Measurements from ENCODE around the gene IRS4. TPM values are rescaled to one million over a fixed set of nuclear protein-coding genes. Genes with fewer than 3 reads are reported as not detected.

IRS4 gene
- not detected for total RNA-seq
- long read RNA-seq, result 0 reads

DNA sequence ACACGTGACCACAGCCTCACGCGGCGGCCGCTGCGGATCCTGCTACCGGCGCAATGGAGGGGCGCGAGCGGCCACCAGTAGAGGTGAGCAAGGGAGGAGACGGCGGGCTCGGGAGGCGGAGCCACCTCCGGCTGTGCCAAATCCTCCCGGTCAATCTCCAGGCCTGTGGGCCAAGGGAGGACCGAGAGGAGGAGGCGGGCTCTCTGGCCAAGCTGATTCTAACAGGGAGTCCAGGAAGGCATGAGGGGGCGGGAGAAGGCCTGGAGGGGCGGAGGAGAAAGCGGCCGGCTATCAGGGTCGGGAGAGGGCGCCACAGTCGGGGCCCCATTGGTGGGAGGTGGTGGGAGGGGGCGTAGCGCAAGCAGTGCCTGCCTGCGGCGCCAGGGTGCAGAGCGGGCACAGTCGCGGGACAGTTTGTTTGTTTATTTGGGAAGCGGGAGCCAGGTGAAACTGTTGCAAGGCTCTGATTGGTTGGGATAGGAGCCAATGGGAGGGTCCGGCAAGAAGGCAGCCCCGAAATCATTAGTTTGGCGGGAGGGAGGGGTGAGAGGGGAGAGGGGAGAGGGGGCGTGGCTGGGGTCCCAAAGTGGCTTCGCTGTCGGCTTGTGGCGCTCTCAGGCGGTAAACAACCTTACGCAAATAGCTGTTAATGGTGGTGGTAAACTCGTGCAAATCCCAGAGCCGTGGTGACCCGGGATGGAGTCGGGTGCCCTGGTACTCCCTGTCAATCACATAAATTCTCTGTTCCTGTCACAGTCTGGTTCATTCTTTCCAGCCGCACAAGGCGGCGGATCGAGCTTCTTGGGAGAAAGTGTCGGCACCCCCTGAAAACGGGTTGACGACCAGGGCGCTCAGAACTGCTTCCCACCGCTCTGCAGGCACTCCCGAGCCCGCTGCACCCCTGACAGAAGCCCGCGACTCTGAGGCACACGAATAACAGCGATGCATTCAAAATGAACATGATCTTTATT lies at the start of gene IRS4:
TSS of gene IRS4 (minus strand) at position 55 of the 971 bp plus-strand sequence.
- ATAC-seq (peak; percentile 22), DNase-seq (no peak)
- intact Hi-C loops (cut with micrococcal nuclease), result no loop called here

DNA sequence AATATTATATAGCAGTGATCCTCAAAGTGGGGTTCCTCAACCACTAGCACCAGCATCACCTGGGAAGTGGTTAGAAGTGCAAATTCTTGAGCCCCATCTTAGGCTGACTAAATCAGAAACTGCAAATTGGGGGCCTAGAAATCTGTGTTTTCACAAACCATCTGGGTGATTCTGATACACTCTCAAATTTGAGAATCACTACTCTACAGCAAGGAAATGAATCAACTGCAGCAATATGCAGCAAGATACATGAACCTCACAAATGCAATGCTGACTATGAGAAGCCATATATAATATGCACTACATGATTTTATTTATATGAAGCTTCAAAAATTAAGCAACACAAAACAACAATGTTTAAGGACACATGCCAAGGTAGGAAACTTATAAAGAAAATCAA lies 36.2 kb upstream of the IRS4 start:
- no peak for ATAC-seq
- no peak for DNase-seq
- intact Hi-C loops (cut with micrococcal nuclease), result no loop called here

DNA sequence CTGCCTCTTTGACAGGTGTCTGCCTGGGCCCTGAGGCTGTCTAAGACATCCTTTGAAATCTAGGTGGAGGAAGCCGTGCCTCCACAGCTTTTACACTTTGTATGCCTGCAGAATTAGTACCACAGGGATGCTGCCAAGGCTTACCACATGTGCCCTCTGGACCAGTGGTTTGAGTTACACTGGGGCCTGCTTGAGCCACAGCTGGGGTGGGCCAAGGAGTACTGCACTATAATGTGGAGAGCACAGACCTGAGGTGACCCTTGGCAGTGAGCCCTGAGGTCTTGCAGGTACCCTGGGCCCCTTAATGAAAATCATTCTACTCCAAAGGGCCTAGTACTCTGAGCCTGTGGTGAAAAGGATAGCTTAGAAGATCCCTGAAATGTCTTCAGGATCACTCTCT lies 27.2 kb upstream of the IRS4 start:
- ATAC-seq (no peak), DNase-seq (no peak)
- intact Hi-C loops (cut with micrococcal nuclease), result no loop called here

DNA sequence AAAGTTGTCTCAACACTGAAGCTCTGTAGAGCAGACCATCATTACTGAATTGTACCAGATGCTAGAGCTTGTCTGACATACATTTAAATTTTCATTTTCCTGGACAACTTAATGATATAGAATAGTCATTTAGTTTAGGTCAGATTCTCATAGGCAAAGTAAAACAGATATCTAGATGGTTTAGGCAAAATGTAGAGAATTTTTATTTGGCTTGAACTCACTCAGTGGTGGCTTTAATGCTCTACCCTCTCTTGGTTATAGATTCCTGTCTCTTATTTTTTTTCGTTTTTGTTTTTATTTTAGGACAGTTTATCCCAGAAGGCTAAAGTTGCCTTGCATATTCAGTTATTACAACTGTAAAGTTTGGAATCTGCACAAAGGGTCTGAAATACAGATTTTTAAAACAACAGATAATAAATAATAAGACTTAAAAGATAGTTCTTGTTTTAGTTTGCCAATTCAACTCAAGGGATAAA lies 4.0 kb upstream of the IRS4 start:
- ATAC-seq (no peak), DNase-seq (no peak)
- intact Hi-C loops (cut with micrococcal nuclease), result no loop called here

DNA sequence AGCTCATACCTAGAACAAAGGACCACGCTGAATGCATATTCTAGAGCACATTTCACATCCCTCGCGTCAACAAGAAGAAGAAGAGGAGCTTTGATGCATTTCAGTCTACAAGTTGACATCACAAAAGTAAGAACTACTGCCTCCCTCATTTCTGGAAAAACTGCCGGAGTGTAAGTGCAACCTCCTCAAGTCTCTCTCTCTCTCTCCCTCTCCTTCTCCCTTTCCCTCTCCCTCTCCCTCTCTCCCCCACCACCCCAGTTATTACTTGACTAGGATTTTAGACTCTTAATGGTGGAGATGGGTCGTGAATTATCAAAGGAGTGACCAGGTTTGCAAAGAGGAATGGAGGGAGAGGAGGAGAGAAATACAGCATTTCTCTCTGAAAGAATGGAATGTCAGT lies 1.4 kb upstream of the IRS4 start:
- ATAC-seq (no peak), DNase-seq (no peak)
- intact Hi-C loops (cut with micrococcal nuclease), result no loop called here

DNA sequence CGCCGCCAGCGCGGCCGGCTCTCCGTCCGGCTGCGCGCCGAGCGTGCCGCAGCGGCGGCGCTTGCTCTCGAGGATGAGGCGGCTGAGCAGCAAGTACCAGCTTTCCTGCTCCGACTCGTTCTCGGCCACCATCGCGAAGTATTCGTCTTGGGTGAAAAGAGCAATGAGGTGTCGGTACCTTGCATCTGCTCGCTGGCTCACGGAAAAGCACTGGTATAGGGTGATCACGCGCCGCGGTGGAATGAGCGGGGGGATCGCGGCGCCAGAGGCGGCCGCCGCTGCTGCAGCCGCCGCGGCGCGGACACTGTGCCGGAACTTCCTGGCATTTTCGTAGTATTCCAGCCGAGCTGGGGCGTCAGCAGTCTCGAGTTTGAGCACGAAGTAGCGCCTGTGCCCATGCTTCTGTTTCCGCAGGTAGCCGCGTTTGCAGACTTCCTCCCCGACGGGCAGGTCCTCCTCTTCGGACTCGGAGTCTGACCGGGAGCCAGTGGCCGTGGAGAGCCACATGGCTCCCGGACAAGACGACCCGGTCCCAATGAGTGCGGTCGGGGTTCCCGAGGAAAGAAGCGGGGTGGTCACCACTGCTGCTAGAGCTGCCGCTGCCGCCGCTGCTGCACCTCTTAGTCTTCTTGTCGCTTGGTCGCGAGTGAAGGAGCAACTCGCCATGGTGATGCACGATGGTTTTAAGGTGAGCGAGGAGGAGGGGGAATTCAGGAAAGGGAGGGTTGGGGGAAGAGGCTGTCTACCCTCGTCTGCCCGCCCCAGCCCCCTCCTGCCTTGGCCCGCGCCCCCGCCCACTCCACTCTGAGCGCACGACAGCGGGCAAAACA lies 469 bp downstream of the IRS4 start:
- DNase-seq (no peak), ATAC-seq (peak; percentile 17)
- intact Hi-C loops (cut with micrococcal nuclease), result no loop called here

DNA sequence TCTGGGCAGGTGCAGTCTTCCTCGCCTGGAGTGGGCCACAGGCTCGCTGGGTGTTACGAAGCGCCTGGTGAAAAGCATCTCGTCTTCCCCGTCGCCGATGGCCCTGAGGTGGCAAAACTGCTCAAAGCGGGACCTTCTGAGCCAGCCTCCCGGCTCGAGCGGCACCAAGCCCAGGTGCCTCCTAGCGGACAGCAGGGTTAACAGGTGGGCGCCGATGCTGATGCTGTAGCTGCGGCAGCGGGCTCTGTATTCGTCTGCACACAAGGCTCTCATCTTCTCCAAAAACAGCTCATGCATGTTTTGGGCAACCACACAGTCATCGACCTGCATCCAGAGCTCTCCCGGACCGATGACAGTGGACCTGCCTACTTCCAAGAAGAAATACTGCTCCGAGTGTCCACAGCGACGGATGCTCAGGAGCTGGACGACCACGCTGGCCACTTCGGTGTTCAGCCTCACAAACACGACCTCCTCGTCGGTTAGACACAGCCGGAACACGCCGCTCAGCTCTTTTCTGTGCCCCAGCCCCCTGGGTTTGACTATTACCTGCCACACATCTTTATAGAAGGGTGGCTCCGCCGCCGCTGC lies 1.2 kb downstream of the IRS4 start:
- DNase-seq (no peak), ATAC-seq (no peak)
- intact Hi-C loops (cut with micrococcal nuclease), result no loop called here

DNA sequence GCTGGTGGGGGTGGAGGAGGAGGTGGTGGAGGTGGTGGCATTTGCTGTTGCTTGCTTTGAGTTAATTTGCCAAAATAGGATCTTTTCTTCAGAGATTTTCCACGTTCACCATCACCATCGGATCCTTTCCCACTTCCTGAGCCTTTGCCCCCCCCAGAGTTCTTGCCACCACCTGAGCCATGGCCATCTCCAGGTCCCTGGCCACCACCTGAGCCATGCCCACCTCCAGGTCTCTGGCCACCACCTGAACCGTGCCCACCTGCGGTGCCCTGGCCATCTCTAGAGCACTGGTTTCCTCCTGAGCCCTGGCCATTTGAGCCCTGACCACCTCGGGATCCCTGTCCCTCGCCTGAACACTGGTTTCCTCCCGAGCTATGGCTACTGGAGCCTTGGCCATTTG lies 1.9 kb downstream of the IRS4 start:
- intact Hi-C loops (cut with micrococcal nuclease), result no loop called here
- ATAC-seq, result no peak
- DNase-seq, result no peak

DNA sequence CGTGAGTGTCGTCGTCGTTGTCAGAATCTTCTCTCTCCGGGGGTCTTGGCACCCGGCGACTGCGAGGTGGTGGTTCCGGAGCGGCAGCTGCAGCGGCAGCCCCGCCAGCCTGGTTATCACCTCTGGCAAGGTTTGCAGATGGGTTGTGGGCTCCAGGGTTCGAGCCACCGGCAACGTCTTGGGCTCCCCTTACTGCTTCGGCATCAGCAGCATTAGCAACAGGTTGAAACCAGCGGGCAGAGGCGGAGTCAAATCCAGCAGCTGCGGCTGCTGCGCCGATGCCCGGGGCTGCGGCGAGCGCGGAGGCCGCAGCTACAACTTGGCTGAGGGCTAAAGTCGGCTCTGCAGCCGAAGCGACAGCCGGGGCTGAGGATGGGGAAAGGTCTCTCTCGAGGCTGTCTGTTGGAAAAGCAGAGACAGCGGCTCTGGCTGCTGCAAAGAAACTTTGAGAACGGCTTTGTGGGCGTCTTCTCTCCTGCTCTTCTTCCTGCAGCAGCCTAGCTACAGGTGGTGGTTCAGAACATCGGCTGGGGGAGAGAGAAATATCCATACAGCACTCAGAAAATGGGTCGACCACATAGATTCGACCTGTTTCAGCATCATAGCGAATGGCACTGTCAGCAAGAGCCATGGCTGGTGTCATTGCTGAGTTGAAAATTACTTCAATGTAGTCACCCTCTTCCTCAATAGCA lies 3.6 kb downstream of the IRS4 start:
- DNase-seq, result no peak
- intact Hi-C loops (cut with micrococcal nuclease), result no loop called here
- ATAC-seq, result no peak

DNA sequence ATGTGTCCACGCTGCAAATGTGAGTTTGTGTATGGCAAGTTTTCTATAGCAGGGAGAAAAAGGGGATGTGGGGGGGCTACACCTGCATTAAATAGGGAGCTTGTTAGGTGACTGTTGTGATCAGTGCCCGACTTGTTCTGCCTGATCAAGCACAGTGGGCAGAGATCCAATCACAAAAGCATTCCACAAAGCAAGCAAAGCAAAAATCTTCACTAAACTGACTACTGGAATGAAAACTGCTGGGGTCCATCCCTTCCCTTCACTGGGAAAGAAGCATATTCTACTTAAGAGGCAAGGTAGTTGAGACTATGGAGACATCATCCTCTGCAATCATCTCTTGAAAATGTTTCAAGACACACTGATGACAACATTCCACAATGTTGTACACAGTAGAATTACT lies 5.2 kb downstream of the IRS4 start:
- intact Hi-C loops (cut with micrococcal nuclease), result no loop called here
- DNase-seq (no peak), ATAC-seq (no peak)

DNA sequence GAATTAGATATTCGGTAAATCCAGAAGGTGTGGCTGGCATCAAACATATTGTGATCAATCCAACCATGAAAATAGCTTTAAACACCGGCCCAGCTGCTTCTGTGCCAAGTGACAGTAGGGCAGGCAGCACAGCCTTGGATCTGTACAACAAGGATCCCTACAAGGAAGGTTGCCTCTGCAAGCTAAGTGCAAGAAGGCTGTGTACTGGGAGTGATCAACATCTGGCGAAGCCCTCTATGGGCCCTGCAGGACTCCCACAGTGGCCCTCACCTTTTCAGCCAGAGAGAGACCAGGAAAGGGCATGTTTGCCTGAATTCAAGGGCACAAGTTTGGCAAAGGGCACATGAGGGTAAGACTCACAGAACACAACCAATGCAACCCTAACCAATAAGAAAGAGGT lies 9.6 kb downstream of the IRS4 start:
- intact Hi-C loops (cut with micrococcal nuclease), result no loop called here
- no peak for DNase-seq
- ATAC-seq, result no peak

DNA sequence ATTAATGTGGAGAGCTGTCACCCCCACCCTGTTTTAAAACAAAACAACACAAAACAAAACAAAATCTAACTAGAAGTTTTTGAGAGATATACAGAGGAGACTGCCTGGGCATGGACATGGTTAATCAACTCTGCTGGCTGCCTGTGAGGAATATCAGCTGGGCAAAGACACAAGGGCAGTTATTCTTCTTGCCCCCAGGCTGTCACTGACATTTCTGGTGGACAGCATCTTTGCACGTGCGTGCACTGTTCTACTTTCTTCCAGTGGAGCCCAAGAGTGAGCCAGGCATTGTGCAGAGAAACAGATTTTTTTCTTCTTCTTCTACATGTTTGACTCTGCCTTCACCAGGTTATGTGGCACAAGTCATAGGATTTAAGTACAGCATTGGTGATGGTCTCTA lies 13.8 kb downstream of the IRS4 start:
- ATAC-seq (no peak), DNase-seq (no peak)
- intact Hi-C loops (cut with micrococcal nuclease), result no loop called here

DNA sequence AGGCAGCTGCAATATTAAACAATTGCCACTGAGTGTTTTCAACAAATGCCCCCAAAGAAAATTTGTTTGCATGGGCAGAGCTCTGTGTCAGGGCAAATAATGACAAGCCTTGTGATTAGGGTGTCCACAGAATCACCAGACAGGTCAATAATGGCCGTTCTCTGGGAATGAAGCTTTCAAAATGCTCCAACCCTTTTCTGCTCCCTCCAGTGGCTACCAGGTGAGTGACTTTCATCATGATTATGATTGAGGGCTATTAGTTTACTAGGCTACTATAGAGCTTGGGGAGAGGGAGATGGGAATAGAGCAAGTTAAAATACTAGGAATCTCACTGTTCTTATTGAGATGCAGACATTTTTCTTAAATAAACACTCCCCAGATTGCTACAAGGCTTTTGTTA lies 23.5 kb downstream of the IRS4 start:
- ATAC-seq (no peak), DNase-seq (no peak)
- intact Hi-C loops (cut with micrococcal nuclease), result no loop called here

DNA sequence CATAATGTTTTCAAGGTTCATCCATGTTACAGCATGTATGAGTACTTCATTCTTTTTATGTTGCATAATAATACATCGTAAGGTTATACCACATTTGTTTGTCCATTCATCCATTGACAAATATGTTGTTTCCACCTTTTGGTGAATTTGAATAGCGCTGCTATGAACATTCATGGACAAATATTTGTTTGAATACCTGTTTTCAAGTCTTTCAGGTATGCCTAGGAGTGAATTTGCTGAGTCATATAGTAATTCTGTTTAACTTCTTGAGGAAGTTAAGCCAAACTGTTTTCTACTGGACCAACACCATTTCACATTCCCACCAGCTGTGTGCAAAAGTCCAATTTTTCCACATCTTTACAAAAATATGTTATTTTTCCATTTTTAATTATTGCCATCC lies 31.5 kb downstream of the IRS4 start:
- DNase-seq (no peak), ATAC-seq (no peak)

DNA sequence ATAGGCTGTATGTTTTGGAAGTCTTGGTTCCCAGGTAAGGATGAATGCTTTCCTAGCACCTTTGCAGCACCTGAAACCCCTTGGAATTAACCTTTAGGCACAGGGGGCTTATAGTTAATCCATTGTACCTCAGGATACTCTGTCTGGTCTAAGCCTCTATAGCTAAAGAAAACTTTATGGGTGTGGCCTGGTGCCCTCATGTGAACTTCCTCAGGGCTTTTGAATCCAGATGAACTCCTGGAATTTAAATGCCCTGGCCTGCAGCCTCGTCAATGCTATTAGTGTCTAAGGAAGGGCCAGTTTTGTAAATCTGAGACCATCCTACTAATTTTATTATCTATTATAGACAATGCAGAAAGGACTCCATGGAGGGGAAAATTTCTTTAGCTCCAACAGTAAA lies 33.8 kb downstream of the IRS4 start:
- intact Hi-C loops (cut with micrococcal nuclease), result no loop called here
- DNase-seq, result no peak
- no peak for ATAC-seq

More for the DNA sequence above, 31.5 kb downstream of the IRS4 start:
- intact Hi-C loops (cut with micrococcal nuclease), result no loop called here

DNA sequence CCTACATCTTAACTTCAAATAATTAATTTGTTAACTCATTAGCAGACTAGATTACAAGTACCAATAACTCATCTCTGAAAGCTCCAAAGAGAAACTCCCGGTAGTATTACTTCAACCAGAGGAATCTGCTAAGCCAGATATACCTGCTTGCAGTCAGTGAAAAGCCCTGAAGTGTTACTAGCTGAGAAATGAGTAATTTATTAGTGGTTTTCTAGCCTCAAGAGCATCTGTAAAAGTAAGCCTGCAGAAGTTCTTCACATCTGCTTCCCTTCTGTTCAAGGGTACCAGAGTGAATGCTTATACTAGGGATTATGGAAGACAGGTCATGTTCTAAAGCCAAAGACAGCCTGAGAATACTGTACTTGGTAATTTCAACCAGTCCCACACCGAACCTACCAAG lies 34.7 kb downstream of the IRS4 start:
- no peak for ATAC-seq
- no peak for DNase-seq
- intact Hi-C loops (cut with micrococcal nuclease), result no loop called here

DNA sequence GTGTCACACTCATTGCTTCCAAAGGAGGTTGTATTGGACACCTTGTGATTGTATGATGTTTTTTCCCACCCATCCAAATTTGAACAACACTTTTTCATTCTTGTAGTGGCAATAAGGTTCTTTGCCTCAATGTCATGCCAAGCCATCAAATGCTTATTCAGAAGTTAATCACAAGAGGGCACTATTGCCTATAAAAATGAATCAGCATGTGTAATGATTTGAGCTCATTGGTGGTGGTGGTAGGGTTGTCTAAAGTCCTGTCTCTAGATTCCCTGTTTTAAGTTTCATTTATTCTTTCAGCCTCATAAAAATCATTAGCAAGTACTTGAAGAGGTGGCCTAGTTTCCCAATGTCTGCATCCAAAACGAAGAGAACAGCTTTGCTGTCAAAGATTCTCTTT lies 37.0 kb downstream of the IRS4 start:
- intact Hi-C loops (cut with micrococcal nuclease), result no loop called here

DNA sequence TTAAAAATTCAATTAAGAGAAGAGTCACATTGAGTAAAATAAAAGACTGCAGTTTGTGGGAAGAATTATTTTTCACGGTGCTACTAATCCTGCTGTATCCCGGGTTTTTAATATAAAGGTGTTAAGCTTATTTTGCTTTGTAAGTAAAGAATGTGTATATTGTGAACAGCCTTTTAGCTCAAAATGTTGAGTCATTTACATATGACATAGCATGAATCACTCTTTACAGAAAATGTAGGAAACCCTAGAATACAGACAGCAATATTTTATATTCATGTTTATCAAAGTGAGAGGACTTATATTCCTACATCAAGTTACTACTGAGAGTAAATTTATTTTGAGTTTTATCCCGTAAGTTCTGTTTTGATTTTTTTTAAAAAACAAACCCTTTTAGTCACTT lies 39.7 kb downstream of the IRS4 start:
- ATAC-seq (no peak), DNase-seq (no peak)
- intact Hi-C loops (cut with micrococcal nuclease), result no loop called here

More for the DNA sequence above, 37.0 kb downstream of the IRS4 start:
- ATAC-seq (no peak), DNase-seq (no peak)
